ENCODE results near the gene NFAM1.

NFAM1 gene

GRCh38 chr22:42468841-42469240 lies 36.6 kb upstream of the NFAM1 start:
- peak in 1 of 2 donors; percentile 9 for DNase-seq (ENCODE audit: low read depth in 2 of 2)
- no peak overlapping the region for H3K4me3 ChIP-seq (replicated peaks in 1 of 2; ENCODE audit: low read depth in 2 of 2, low read length in 2 of 2)
- no peak for TF ChIP-seq CTCF (IDR thresholded peaks at IDR 0.05; ENCODE audit: low read depth, low read length)

- no peak for TF ChIP-seq CTCF (IDR thresholded peaks at IDR 0.05; ENCODE audit: low read depth, low read length)
- no peak overlapping the region for H3K4me3 ChIP-seq (replicated peaks in 1 of 2; ENCODE audit: low read depth in 2 of 2, low read length in 2 of 2)
- DNase-seq (ENCODE audit: low read depth in 2 of 2), result no peak
Measured at GRCh38 chr22:42462016-42462415, 29.8 kb upstream of the NFAM1 start.

- TF ChIP-seq CTCF (IDR thresholded peaks at IDR 0.05; ENCODE audit: low read depth, low read length), result no peak
- H3K4me3 ChIP-seq (replicated peaks in 1 of 2; ENCODE audit: low read depth in 2 of 2, low read length in 2 of 2), result no peak overlapping the region
- no peak for DNase-seq (ENCODE audit: low read depth in 2 of 2)
Measured at GRCh38 chr22:42461511-42461910, 29.3 kb upstream of the NFAM1 start.

GRCh38 chr22:42459287-42460063 lies 27.3 kb upstream of the NFAM1 start:
- no peak for TF ChIP-seq CTCF (IDR thresholded peaks at IDR 0.05; ENCODE audit: low read depth, low read length)
- no peak for DNase-seq (ENCODE audit: low read depth in 2 of 2)
- H3K4me3 ChIP-seq (replicated peaks in 1 of 2; ENCODE audit: low read depth in 2 of 2, low read length in 2 of 2), result no peak overlapping the region

- H3K4me3 ChIP-seq (replicated peaks in 1 of 2; ENCODE audit: low read depth in 2 of 2, low read length in 2 of 2), result no peak overlapping the region
- no peak for TF ChIP-seq CTCF (IDR thresholded peaks at IDR 0.05; ENCODE audit: low read depth, low read length)
- DNase-seq (ENCODE audit: low read depth in 2 of 2), result no peak
Measured at GRCh38 chr22:42452916-42453315, 20.7 kb upstream of the NFAM1 start.

GRCh38 chr22:42452456-42452855 lies 20.3 kb upstream of the NFAM1 start:
- no peak for TF ChIP-seq CTCF (IDR thresholded peaks at IDR 0.05; ENCODE audit: low read depth, low read length)
- DNase-seq (ENCODE audit: low read depth in 2 of 2), result no peak
- H3K4me3 ChIP-seq (replicated peaks in 1 of 2; ENCODE audit: low read depth in 2 of 2, low read length in 2 of 2), result no peak overlapping the region

Measured in cardiac fibroblast (primary cell).